ENCODE results near the gene ZBBX.
A peak's percentile ranks its signal among the peaks of the same experiment; 100 is the strongest.
"Not testable (repeated sequence)": the region's sequence is repeated elsewhere in the genome, so short reads cannot be mapped to it uniquely, and the experiment has no call there.

The ZBBX gene, protein sequence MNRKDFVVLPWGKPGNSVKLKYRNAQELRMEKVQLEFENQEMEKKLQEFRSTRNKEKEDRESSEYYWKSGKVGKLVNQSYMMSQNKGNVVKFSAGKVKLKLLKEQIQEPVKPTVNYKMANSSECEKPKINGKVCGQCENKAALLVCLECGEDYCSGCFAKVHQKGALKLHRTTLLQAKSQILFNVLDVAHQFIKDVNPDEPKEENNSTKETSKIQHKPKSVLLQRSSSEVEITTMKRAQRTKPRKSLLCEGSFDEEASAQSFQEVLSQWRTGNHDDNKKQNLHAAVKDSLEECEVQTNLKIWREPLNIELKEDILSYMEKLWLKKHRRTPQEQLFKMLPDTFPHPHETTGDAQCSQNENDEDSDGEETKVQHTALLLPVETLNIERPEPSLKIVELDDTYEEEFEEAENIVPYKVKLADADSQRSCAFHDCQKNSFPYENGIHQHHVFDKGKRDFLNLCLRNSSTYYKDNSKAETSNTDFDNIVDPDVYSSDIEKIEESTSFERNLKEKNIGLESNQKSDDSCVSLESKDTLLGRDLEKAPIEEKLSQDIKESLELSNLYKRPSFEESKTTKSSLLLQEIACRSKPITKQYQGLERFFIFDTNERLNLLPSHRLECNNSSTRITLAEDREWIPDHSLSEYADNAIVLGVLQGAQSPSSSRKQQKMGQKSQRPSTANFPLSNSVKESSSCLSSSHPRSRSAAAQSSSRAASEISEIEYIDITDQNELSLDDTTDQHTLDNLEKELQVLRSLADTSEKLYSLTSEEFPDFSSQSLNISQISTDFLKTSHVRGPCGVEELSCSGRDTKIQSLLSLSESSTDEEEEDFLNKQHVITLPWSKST

DNA sequence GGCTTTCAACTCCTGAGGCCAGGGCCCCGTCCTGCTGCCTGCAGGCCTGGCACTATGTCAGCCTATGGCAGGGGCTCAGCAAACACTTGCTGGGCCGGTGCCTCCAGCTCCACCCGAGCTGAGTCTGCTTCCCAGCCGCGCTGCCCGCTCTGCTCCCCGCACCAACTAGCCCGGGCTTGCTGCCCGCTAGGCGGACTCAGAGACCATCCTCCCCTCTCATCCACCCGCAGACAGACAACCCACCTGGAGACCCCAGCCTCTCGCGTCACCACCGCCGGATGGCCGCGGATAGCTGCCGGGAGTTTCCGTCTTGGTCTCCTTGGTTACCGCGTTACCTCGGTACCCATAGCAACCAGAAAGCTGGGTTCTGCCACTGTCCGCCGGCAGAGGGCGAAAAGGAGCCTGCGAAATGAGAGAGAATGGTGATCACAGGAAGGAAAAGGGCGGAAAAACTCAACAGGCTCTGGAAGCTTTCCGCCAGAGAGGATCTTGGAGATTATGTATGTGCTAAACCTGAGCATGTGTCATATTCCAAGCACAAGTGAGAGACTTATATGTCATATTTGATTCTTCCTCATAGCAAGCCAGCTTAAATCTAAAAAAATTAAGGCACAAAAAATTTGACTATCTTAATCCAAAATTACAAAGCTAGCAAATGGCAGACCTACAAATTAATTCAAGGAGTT, at the start of gene ZBBX:
TSS of gene ZBBX (minus strand) at position 294 of the 686 bp plus-strand sequence. CDS start 7,396 bp downstream, outside the sequence.
- peak; percentile 76 to 97 for DNase-seq

DNA sequence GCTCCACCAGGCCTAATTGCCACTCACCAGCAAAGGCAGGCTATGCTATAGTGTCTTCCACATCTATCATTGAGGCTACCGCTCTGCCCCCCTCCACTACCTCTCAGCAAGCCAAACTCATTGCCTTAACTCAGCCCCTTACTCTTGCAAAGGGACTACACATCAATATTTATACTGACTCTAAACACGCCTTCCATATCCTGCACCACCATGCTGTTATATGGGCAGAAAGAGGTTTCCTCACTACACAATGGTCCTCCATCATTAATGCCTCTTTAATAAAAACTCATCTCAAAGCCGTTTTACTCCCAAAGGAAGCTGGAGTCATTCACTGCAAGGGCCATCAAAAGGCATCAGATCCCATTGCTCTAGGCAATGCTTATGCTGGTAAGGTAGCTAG, 46.9 kb upstream of the ZBBX start:
- not testable (repeated sequence) for DNase-seq

GRCh38 chr3:167422396-167422795, 42.3 kb upstream of the ZBBX start:
- DNase-seq = not testable (repeated sequence)

DNA sequence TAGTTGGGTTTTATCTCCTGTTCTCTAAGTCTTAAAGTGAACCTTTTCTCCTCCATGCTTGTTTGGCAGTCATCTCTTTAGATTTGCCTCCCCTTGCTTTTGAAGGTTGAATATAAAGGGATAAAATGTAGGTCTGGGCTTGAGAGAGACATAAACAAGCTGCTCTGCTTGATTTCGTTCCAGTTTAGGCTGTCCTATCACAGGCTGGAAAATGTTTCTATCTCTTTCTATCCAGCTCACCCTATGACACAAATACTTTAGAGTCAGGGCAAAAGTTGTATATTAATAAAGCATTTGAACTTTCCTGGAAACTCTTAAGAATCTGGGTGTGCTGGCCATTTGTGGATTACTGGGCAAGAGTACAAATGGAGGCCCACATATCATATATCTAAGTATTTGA, 29.5 kb upstream of the ZBBX start:
- DNase-seq = no peak

- DNase-seq = peak; percentile 41 to 48
Observed at GRCh38 chr3:167406876-167407492, 26.9 kb upstream of the ZBBX start.

- no peak for DNase-seq
Observed at GRCh38 chr3:167397826-167398225, 17.7 kb upstream of the ZBBX start.

DNA sequence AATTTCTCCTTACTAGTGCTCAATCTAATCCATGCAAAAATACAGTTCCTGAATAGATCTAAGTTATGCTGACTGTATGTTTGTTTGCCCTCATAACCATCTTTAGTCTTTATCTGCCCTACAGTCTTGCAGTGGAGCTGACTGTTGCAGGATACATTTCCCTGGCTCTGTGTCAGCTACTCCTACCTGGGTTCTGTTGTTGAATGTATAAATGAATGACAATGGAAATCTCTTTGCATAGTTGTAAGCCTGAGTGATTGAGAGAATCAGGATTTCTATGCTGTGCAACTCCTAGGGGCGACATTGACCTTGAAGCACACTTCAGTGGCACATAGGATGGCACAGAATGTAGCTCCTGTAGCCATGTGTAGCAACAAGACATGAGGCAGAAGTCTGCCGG, 16.0 kb upstream of the ZBBX start:
- DNase-seq = no peak

DNA sequence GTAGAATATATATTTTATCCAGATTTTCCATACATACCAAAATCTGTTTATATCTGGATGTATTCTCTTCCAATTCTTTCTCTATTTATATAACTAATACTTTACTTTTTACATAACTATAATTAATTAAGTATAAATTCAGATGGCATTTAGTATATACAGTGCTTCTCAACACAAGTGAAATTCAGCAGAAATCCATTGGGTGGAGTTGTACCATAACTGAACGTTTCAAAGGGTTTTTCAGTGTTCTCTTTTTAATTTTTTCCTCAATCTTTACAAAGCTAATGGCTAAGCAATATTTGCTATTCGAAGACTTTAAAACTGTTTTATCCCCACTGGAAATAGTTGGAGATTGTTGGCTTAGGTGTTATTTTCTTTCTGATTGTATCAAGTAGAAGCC, 13.9 kb upstream of the ZBBX start:
- peak in 1 of 2 donors; percentile 5 for DNase-seq

DNA sequence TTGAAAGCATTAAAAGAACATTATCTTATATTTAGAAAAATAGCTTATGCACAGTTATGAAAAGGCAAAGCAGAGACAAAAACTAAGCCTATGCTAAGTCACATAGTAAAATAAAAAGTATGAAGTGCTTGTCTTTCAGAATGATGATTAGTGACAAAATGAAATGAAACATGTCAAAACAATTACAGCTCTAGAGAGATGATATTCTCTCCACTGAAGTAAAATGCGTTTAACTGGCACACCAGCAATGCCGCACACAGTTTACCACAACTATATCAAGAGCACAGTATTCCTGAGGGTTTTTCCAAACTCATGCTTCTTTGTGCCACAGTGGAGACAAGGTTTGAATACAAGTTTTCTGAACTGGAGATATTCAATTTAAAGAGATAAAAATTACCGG, 2.1 kb upstream of the ZBBX start:
- DNase-seq = no peak

- no peak for DNase-seq
Observed at GRCh38 chr3:167375478-167375877, 4.6 kb downstream of the ZBBX start.

DNA sequence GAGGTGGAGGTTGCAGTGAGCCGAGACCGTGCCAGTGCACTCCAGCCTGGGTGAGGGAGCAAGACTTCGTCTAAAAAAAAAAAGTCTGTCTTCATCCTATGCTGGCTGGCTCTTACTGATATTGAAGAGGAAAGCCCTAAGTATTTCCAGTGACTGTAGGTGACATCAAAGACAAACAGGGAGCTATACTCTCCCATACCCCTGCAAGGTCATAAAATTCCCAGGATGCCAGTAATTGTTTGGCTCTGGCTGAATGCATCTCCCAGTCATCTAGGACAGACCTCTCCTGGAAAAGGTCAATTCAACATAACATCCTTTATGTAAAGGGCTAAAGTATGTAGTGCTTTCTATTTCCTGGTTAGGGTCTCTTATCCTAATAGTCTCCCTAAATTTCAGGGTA, 8.0 kb downstream of the ZBBX start:
- no peak for DNase-seq

GRCh38 chr3:167361948-167362347, 18.1 kb downstream of the ZBBX start:
- DNase-seq = no peak

DNA sequence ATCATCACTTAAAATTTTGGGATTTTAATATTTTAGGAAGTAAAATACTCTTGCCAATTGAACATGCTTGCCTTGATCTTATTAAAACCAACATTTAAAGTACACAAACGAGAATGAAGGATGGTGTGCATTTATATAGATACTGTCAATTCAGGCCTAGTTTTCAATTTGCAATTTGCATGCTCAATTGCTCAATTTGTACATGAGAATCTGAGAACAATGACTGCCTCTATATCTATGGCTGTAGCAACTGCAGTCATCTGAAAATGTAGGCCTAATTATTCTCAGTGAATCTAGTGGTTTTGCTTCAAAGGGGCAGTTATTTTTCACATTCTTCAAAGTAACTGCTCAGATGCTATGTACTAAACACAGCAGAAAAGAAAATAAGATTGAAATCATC, 18.8 kb downstream of the ZBBX start:
- no peak for DNase-seq

- DNase-seq = no peak
Observed at GRCh38 chr3:167355446-167355845, 24.7 kb downstream of the ZBBX start.

GRCh38 chr3:167354751-167355150, 25.3 kb downstream of the ZBBX start:
- no peak for DNase-seq

- DNase-seq = peak; percentile 6 to 55
Observed at GRCh38 chr3:167350245-167350862, 29.7 kb downstream of the ZBBX start.

GRCh38 chr3:167346171-167346570, 33.9 kb downstream of the ZBBX start:
- DNase-seq = no peak

DNA sequence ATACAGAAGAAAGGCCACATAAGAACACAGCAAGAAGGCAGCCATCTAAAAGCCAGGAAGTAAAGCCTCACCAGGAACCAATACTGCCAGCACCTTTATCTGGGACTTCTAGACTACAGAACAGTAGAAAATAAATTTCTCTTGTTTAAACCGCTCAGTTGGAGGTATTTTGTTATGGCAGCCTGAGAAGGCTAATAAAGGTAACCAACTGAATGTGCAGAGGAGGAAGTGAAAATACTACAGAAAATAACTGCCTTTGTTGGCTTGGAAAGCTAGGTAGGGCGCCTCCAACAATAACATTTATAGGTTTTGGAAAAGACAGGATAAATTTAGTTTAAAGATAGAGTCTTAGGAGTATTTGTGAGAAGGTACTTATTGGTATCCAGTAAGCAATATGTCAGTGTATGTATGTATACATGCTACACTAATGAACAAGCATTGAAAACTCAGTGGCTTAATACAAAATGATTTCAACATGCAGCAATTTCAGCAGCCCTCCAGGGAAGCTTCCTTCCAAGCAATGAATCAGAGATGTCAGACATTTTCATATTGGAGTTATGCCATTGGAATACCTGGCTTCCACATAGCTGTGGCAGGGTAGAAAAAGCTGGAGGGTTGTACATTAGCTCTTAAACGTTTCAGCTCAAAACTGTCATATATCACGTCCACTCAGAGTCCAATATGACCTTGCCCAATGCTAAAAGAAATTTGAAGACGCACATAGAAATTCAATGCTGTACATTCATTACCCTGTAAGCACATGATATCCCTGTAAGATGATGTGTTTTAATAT, 48.9 kb downstream of the ZBBX start:
- DNase-seq = no peak

GRCh38 chr3:167323572-167323971, 56.5 kb downstream of the ZBBX start:
- no peak for DNase-seq

DNA sequence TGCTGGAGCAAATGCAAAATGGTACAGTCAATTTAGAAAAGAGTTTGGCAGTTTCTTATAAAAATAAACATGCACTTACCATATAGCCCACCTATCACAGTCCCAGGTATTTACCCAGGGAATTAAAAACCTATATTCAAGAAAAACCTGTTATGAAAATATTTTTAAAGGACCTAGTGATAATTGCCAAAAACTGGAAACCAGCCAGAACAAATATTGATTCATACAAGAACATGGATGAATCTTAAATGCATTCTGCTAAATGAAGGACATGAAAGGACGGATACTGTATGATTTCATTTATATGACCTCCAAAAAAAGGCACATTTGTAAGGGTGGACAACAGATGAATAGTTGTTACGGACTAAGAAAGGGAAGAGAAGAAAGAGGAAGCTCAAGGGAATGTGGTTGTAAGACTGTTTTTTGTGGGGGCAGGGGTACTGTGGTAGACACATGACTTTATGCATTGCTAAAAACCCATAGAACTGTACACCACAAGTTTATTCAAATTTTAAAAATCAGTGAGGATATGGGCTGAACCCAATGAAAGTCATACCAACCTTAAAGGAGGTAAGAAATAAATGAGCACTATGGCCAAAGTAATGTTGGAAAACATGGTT, 61.0 kb downstream of the ZBBX start:
- DNase-seq = peak; percentile 7 to 9

DNA sequence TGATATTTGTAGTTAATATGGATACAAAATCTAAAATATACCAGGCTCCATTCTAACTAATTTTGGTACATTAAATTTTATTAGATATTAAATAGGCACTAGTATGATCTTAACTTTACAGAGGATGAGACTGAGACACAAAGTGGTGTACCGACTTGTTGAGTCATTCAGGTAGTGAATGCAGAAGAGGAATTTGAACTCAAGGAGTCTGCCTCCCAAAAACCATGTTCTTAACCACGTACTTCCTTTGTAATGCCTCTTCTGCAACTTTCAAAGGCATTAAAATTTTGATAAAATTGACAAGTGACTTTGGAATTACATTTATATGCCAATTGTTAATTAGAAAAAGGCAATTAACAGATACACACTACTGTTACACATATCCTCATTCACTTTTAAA, 61.8 kb downstream of the ZBBX start:
- DNase-seq = no peak
